ENCODE measurements around the gene TNFRSF12A. TPM values are rescaled to one million over a fixed set of nuclear protein-coding genes. Genes with fewer than 3 reads are reported as not detected.

Gene TNFRSF12A
- total RNA-seq, 1 donor from 2014 or later, result 914 TPM

DNA sequence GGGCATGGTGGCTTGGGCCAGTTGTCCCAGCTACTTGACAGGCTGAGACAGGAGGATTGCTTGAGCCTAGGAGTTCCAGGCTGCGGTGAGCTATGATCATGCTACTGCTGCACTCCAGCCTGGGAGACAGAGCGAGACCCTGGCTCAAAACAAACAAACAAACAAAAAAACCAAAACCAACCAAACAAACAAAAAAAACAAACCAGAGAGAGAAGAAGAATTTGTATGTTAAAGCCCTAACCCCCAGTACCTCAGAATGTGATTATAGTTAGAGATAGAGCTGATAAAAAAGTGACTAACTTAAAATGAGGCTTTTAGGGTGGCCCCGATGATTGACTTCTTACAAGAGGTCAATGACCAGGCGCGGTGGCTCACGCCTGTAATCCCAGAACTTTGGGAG lies 24.5 kb downstream of the TNFRSF12A start:
- H3K27me3 ChIP-seq, result peaks cover 38% of the 10 kb centered on the region
- no peak overlapping the region for H3K27ac ChIP-seq
- TF ChIP-seq CTCF (IDR thresholded peaks at IDR 0.05), result no peak
- no peaks in the 10 kb centered on the region for H3K36me3 ChIP-seq
- no peak overlapping the region for H3K4me3 ChIP-seq
- intact Hi-C loops (cut with DNase I), result no loop called here
- peaks cover 16 to 17% of the 10 kb centered on the region in 2 donors for H3K4me1 ChIP-seq
- DNase-seq (ENCODE audit: low spot score in 2 of 2), result no peak
- no peaks in the 10 kb centered on the region for H3K9me3 ChIP-seq

- Histone ChIP-seq H3K9me3 (no peaks in the 10 kb centered on the region), H3K27me3 (peaks cover 38% of the 10 kb centered on the region), H3K27ac (no peak within 1 kb of the TSS), H3K36me3 (no peaks in the 10 kb centered on the region), H3K4me1 (peaks cover 16 to 17% of the 10 kb centered on the region in 2 donors), H3K4me3 (peak within 1 kb of the TSS; percentile 47 to 68)
- no peak for TF ChIP-seq CTCF (IDR thresholded peaks at IDR 0.05)
- intact Hi-C loops (cut with DNase I), result no loop called here
- DNase-seq (ENCODE audit: low spot score in 2 of 2), result no peak
Observed at GRCh38 chr16:3045758-3046640, 25.8 kb downstream of the TNFRSF12A start, which contains the start of gene MMP25. Gene MMP25 (plus strand): TSS chr16:3046561. CDS start chr16:3046918, 357 bp downstream.

GRCh38 chr16:3046641-3047386 lies 26.6 kb downstream of the TNFRSF12A start:
- peaks cover 16 to 17% of the 10 kb centered on the region in 2 donors for H3K4me1 ChIP-seq
- H3K4me3 ChIP-seq, result peak overlapping the region; percentile 47 to 68
- H3K27me3 ChIP-seq, result peaks cover 38% of the 10 kb centered on the region
- DNase-seq (ENCODE audit: low spot score in 2 of 2), result no peak
- intact Hi-C loops (cut with DNase I), result no loop called here
- no peak for TF ChIP-seq CTCF (IDR thresholded peaks at IDR 0.05)
- H3K36me3 ChIP-seq, result no peaks in the 10 kb centered on the region
- H3K27ac ChIP-seq, result no peak overlapping the region
- H3K9me3 ChIP-seq, result no peaks in the 10 kb centered on the region

- Histone ChIP-seq H3K27ac (no peak overlapping the region), H3K27me3 (peaks cover 38% of the 10 kb centered on the region), H3K4me3 (no peak overlapping the region), H3K4me1 (peaks cover 16 to 17% of the 10 kb centered on the region in 2 donors), H3K36me3 (no peaks in the 10 kb centered on the region), H3K9me3 (no peaks in the 10 kb centered on the region)
- TF ChIP-seq CTCF (IDR thresholded peaks at IDR 0.05), result no peak
- intact Hi-C loops (cut with DNase I), result no loop called here
- no peak for DNase-seq (ENCODE audit: low spot score in 2 of 2)
Observed at GRCh38 chr16:3047387-3047720, 27.2 kb downstream of the TNFRSF12A start.

- no peak for TF ChIP-seq CTCF (IDR thresholded peaks at IDR 0.05)
- DNase-seq (ENCODE audit: low spot score in 2 of 2), result no peak
- Histone ChIP-seq H3K27ac (no peak overlapping the region), H3K9me3 (no peaks in the 10 kb centered on the region), H3K4me3 (no peak overlapping the region), H3K27me3 (peaks cover 31% of the 10 kb centered on the region), H3K4me1 (peaks cover 16 to 17% of the 10 kb centered on the region in 2 donors), H3K36me3 (no peaks in the 10 kb centered on the region)
- intact Hi-C loops (cut with DNase I), result no loop called here
Observed at GRCh38 chr16:3049921-3050481, 29.8 kb downstream of the TNFRSF12A start.

Measured in ascending aorta (tissue), 2 donors.